ENCODE measurements around the gene FAM9C. TPM values are rescaled to one million over a fixed set of nuclear protein-coding genes. Genes with fewer than 3 reads are reported as not detected.
A peak's percentile ranks its signal among the peaks of the same experiment; 100 is the strongest.

The FAM9C gene
- total and polyA plus RNA-seq, 2 of the 4 experiments (the other 2 are of a cell fraction), result not detected

DNA sequence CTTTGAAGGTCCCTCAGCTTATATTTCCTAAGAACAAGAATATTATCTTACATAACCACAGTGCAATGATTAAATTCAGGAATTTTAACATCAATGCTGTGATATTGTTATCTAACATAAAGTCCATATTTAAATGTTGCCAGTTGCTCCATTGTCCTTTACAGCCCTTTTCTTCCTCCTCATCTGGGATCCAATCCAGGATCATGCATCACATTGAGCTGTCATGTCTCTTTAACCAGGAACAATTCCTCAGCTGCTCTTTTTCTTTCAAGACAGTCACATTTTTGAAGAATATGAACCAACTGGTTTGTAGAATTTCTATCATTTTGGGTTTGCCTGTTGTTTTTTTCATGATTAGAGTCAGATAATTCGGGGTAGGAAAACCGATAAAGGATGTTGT lies 57.5 kb downstream of the FAM9C start:
- Histone ChIP-seq H2AFZ (replicated peaks; ENCODE audit: low read length, poor library complexity) (no peak overlapping the region), H2BK5ac (ENCODE audit: low read depth, low read length, poor library complexity, severe bottlenecking) (no peak overlapping the region), H3K4me3 (ENCODE audit: insufficient read depth, low read depth, low read length) (no peak overlapping the region), H3K9ac (ENCODE audit: low read depth, low read length) (no peak overlapping the region), H3K9me1 (ENCODE audit: insufficient read depth, low read length) (peaks cover 7% of the 10 kb centered on the region; the same call in 1 of the 2 replicates), H3K4me2 (ENCODE audit: low read depth, low read length) (no peak overlapping the region), H3K36me3 (ENCODE audit: control insufficient read depth, insufficient read depth, low read length) (no peaks in the 10 kb centered on the region), H3K9me3 (ENCODE audit: control insufficient read depth, insufficient read depth, low read length) (no peaks in the 10 kb centered on the region), H2BK20ac (ENCODE audit: low read depth, low read length) (no peak overlapping the region), H4K20me1 (ENCODE audit: insufficient read depth, low read length) (no peaks in the 10 kb centered on the region), H2AK5ac (ENCODE audit: low read depth, low read length) (no peak overlapping the region), H2AK9ac (replicated peaks; ENCODE audit: low read depth, low read length, poor library complexity) (no peak overlapping the region), H3K4ac (ENCODE audit: low read depth, low read length) (no peak overlapping the region), H3K56ac (ENCODE audit: extremely low read depth, insufficient read depth, low read length) (no peak overlapping the region), H4K5ac (ENCODE audit: low read depth, low read length) (no peak overlapping the region), H3K18ac (ENCODE audit: low read depth, low read length) (no peak overlapping the region), H3K14ac (replicated peaks; ENCODE audit: low read depth, low read length) (no peak overlapping the region), H3K79me1 (ENCODE audit: low read depth in 1 of 2, low read length in 2 of 2) (no peaks in the 10 kb centered on the region), H3K27ac (ENCODE audit: insufficient read depth, low read length) (no peak overlapping the region), H4K8ac (ENCODE audit: low read depth in 2 of 2, low read length in 2 of 2) (no peak overlapping the region), H4K91ac (ENCODE audit: insufficient read depth, low read depth, low read length) (no peak overlapping the region), H3K27me3 (ENCODE audit: control insufficient read depth, insufficient read depth, low read length) (no peaks in the 10 kb centered on the region), H3K4me1 (ENCODE audit: control insufficient read depth, insufficient read depth, low read length) (no peaks in the 10 kb centered on the region; the same call in 1 of the 2 replicates), H2BK120ac (ENCODE audit: low read depth, low read length) (0 out of 2 replicates have a peak overlapping the region, but pooled peaks have one; percentile 38), H2BK15ac (ENCODE audit: low read depth, low read length) (no peak overlapping the region), H3K23ac (ENCODE audit: low read depth, low read length) (no peak overlapping the region)
- in situ Hi-C loops (cut with MboI; ENCODE audit: low sequenced_read_pairs), result loop anchor here (10.0 kb wide), 1 partner anchor 388 kb away; no protein-coding TSS in a partner anchor
- ChIA-PET POLR2A (ENCODE audit: unreplicated experiment) (no interaction called here), CTCF (no interaction called here)
- ATAC-seq (ENCODE audit: low read depth) (no peak), DNase-seq (no peak)
- WGBS, 2 experiments (ENCODE audit: extremely low coverage in 2 of 2, insufficient read length in 1 of 2), result 82% methylated on average over 2 of the region's 2 CpGs; no CpG with 5 or more reads in 1 of the 2 experiments
- TF ChIP-seq NFE2L2 (IDR thresholded peaks at IDR 0.05; ENCODE audit: low read depth, low read length) (no peak), POLR2A (IDR thresholded peaks at IDR 0.05; ENCODE audit: low read depth, low read length) (no peak), BHLHE40 (IDR thresholded peaks at IDR 0.05; ENCODE audit: low read depth, low read length) (no peak), SMC3 (IDR thresholded peaks at IDR 0.05; ENCODE audit: low read depth, low read length) (no peak), CEBPB (IDR thresholded peaks at IDR 0.05; ENCODE audit: low read depth, low read length) (no peak), RAD21 (IDR thresholded peaks at IDR 0.05; ENCODE audit: low read length) (no peak), MAZ (IDR thresholded peaks at IDR 0.05; ENCODE audit: borderline replicate concordance, low read depth, low read length) (no peak), MXI1 (IDR thresholded peaks at IDR 0.05; ENCODE audit: borderline replicate concordance, low read depth, low read length) (no peak), RCOR1 (IDR thresholded peaks at IDR 0.05; ENCODE audit: insufficient replicate concordance, low read length) (no peak), RFX5 (IDR thresholded peaks at IDR 0.05; ENCODE audit: low read depth, low read length) (no peak), FOS (IDR thresholded peaks at IDR 0.05; ENCODE audit: low read depth, low read length) (no peak)
- TF ChIP-seq, protein P1, sequence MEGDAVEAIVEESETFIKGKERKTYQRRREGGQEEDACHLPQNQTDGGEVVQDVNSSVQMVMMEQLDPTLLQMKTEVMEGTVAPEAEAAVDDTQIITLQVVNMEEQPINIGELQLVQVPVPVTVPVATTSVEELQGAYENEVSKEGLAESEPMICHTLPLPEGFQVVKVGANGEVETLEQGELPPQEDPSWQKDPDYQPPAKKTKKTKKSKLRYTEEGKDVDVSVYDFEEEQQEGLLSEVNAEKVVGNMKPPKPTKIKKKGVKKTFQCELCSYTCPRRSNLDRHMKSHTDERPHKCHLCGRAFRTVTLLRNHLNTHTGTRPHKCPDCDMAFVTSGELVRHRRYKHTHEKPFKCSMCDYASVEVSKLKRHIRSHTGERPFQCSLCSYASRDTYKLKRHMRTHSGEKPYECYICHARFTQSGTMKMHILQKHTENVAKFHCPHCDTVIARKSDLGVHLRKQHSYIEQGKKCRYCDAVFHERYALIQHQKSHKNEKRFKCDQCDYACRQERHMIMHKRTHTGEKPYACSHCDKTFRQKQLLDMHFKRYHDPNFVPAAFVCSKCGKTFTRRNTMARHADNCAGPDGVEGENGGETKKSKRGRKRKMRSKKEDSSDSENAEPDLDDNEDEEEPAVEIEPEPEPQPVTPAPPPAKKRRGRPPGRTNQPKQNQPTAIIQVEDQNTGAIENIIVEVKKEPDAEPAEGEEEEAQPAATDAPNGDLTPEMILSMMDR (conservative IDR thresholded peaks at IDR 0.05; ENCODE audit: low read depth, low read length), result no peak
- TF ChIP-seq, protein P2, sequence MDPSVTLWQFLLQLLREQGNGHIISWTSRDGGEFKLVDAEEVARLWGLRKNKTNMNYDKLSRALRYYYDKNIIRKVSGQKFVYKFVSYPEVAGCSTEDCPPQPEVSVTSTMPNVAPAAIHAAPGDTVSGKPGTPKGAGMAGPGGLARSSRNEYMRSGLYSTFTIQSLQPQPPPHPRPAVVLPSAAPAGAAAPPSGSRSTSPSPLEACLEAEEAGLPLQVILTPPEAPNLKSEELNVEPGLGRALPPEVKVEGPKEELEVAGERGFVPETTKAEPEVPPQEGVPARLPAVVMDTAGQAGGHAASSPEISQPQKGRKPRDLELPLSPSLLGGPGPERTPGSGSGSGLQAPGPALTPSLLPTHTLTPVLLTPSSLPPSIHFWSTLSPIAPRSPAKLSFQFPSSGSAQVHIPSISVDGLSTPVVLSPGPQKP (IDR thresholded peaks at IDR 0.05; ENCODE audit: borderline replicate concordance, low read depth, low read length), result no peak
- intact Hi-C loops (cut with micrococcal nuclease), result no loop called here
- BruUV-seq (replicated peaks), result no TSS peak
- dilution Hi-C loops (cut with HindIII; ENCODE audit: low sequenced_read_pairs, unreplicated experiment), result no loop called here
